Measurements from ENCODE around the gene RBM10.

Gene RBM10

DNA sequence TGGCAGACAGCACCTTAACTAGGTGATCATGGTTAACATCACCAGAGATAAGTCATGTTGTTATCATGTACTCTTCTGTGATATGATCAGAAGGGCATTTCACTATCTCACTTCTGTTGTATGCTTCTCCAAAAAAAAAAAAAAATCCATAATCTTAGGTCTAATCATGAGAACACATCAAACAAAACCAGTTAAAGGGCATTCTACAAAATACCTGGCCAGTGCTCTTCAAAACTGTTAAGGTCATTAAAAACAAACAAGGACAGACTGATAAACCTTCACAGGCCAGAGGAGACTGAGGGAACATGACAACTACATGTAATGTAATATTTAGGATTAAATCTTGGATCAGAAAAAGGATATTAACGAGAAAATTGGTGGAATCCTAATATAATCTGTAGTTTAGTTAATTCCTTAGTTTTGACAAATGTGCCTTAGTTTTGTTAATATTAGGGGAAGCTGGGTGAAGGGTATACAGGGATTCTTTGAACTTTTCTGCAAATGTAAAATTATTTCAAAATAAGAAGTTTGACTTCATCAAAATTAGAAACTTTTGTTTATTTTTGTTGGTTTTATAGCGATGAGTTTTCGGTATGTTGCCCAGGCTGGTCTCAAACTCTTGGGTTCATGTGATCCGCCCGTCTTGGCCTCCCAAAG, 18.0 kb downstream of the RBM10 start:
- Mint-ChIP-seq H3K27ac (no peak overlapping the region), H3K4me3 (no peak overlapping the region), H3K27me3 (ENCODE audit: low read depth, poor library complexity) (peaks cover 3% of the 10 kb centered on the region), H3K36me3 (ENCODE audit: low read depth) (peaks cover 72% of the 10 kb centered on the region), H3K9me3 (peaks cover 70% of the 10 kb centered on the region), H3K4me1 (no peaks in the 10 kb centered on the region)
- DNase-seq = no peak
- TF ChIP-seq, protein P1, sequence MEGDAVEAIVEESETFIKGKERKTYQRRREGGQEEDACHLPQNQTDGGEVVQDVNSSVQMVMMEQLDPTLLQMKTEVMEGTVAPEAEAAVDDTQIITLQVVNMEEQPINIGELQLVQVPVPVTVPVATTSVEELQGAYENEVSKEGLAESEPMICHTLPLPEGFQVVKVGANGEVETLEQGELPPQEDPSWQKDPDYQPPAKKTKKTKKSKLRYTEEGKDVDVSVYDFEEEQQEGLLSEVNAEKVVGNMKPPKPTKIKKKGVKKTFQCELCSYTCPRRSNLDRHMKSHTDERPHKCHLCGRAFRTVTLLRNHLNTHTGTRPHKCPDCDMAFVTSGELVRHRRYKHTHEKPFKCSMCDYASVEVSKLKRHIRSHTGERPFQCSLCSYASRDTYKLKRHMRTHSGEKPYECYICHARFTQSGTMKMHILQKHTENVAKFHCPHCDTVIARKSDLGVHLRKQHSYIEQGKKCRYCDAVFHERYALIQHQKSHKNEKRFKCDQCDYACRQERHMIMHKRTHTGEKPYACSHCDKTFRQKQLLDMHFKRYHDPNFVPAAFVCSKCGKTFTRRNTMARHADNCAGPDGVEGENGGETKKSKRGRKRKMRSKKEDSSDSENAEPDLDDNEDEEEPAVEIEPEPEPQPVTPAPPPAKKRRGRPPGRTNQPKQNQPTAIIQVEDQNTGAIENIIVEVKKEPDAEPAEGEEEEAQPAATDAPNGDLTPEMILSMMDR (IDR thresholded peaks at IDR 0.05) = no peak

DNA sequence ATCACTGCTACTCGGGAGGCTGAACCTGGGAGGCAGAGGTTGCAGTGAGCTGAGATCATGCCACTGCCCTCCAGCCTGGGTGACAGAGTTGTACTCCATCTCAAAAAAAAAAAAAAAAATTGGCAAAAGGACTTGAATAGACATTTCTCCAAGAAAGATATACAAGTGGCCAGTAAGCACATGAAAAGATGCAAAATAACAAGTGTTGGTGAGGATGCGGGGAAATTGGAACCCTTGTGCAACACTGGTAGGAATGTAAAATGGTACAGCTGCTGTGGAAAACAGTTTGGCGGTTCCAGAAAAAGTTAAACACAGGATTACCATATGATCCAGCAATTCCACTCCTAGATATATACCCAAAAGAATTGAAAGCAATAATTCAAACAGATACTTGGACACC, 19.4 kb downstream of the RBM10 start:
- Mint-ChIP-seq H3K36me3 (ENCODE audit: low read depth) (peaks cover 64% of the 10 kb centered on the region), H3K27ac (no peak overlapping the region), H3K27me3 (ENCODE audit: low read depth, poor library complexity) (peaks cover 3% of the 10 kb centered on the region), H3K4me1 (no peaks in the 10 kb centered on the region), H3K9me3 (peaks cover 66% of the 10 kb centered on the region), H3K4me3 (no peak overlapping the region)
- DNase-seq = no peak
- TF ChIP-seq, protein P1 (IDR thresholded peaks at IDR 0.05) = no peak

DNA sequence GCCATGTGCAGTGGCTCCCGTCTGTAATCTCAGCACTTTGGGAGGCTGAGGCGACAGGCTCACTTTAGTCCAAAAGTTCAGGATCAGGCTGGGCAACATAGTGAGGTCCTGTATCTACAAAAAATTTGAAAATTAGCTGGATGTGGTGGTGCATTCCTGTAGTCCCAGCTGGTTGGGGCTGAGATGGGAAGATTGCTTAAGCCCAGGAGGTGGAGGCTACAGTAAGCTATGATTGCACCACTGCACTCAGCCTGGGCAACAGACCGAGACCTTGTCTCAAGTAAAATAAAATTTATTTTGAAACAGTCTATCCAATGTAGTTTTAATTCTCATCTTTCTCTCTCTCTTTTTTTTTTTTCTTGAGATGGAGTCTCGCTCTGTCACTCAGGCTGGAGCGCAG, 21.1 kb downstream of the RBM10 start:
- Mint-ChIP-seq H3K36me3 (ENCODE audit: low read depth) (peaks cover 49% of the 10 kb centered on the region), H3K4me3 (no peak overlapping the region), H3K4me1 (no peaks in the 10 kb centered on the region), H3K9me3 (peaks cover 60% of the 10 kb centered on the region), H3K27ac (no peak overlapping the region), H3K27me3 (ENCODE audit: low read depth, poor library complexity) (peaks cover 5% of the 10 kb centered on the region)
- TF ChIP-seq, protein P1 (IDR thresholded peaks at IDR 0.05) = no peak
- no peak for DNase-seq

DNA sequence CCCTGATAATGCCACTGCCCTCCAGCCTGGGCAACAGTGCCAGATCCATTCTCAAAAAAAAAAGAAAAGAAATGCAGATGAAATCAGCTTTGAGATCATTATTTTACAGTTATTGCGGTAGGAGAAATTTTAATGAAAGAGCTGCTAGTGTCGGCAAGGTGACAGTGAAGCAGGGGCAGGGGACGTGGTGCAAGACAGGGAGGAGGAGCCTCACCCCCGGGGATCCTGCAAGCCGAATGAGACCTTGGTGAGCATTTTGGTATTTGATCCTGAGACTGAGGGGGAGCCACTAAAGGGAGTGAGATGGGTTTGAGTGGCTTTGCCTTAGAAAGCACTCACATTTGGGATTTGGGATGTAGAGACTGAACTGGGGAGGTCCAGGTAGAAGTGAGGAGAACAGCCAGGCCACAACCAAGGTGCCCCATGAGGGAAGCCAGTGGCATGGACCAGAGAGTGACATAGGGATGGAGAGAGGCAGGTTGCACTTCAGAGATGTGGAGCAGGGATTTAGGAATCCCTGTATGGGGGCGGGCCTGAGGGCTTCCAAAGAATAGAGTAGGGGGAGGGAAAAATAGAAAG, 23.6 kb downstream of the RBM10 start:
- no peak for DNase-seq
- TF ChIP-seq, protein P1 (IDR thresholded peaks at IDR 0.05) = no peak
- H3K4me3 Mint-ChIP-seq = no peak overlapping the region
- H3K4me1 Mint-ChIP-seq = no peaks in the 10 kb centered on the region
- H3K27ac Mint-ChIP-seq = no peak overlapping the region
- peaks cover 50% of the 10 kb centered on the region for H3K9me3 Mint-ChIP-seq
- peaks cover 39% of the 10 kb centered on the region for H3K36me3 Mint-ChIP-seq (ENCODE audit: low read depth)
- H3K27me3 Mint-ChIP-seq (ENCODE audit: low read depth, poor library complexity) = peaks cover 2% of the 10 kb centered on the region

DNA sequence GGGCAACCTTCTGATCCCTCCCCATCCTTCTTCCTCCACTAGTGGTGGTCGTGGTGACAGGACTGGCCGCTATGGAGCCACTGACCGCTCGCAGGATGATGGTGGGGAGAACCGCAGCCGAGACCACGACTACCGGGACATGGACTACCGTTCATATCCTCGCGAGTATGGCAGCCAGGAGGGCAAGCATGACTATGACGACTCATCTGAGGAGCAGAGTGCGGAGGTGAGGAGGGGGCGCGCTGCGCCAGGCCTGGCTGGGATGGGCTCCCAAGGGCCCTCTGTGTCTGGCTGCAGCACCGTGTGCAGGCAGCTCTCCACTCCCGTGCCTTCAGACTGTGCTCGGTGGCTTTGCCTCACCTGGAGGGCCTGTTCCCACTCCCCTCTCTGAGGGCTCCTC, 24.3 kb downstream of the RBM10 start:
- Mint-ChIP-seq H3K4me3 (no peak overlapping the region), H3K4me1 (no peaks in the 10 kb centered on the region), H3K9me3 (peaks cover 52% of the 10 kb centered on the region), H3K36me3 (ENCODE audit: low read depth) (peaks cover 40% of the 10 kb centered on the region), H3K27ac (no peak overlapping the region), H3K27me3 (ENCODE audit: low read depth, poor library complexity) (peaks cover 2% of the 10 kb centered on the region)
- TF ChIP-seq, protein P1 (IDR thresholded peaks at IDR 0.05) = no peak
- DNase-seq = no peak
